Heart right ventricle (tissue), 16 donors: ENCODE results near the gene RPS6KC1. TPM values are rescaled to one million over a fixed set of nuclear protein-coding genes. Genes with fewer than 3 reads are reported as not detected.
"Not testable (repeated sequence)": the region's sequence is repeated elsewhere in the genome, so short reads cannot be mapped to it uniquely, and the experiment has no call there.

Source experiments
- ATAC-seq, 8 donors: fragments of 200-7000 bp; cut with Tn5 transposase; one replicate each; pipeline ENCODE4 v1.9.1; 2020; ENCODE audit warnings: mild to moderate bottlenecking in 8 of 8, moderate library complexity in 8 of 8, moderate number of reproducible peaks in 1 of 8
- DNase-seq, 2 donors: peaks; one replicate each; pipeline ENCODE4 v3.0.0-alpha.2; 2020
- H3K27ac ChIP-seq, 10 donors: fragments of 200-600 bp; sonication (generic) in 2 of 10; one replicate each; pipeline versions ENCODE4 v1.5.0 to v1.8.0; 2020 to 2022; ENCODE audit warnings: mild to moderate bottlenecking in 3 of 10
- H3K27me3 ChIP-seq, 7 donors: fragments of 200-600 bp; one replicate each; pipeline ENCODE4 v1.8.0; 2021 to 2022; ENCODE audit warnings: mild to moderate bottlenecking in 2 of 7
- H3K36me3 ChIP-seq, 9 donors: fragments of 200-600 bp; sonication (generic) in 1 of 9; one replicate each; pipeline versions ENCODE4 v1.5.0 to v1.8.0; 2020 to 2022; ENCODE audit warnings: mild to moderate bottlenecking in 2 of 9
- H3K4me1 ChIP-seq, 9 donors: fragments of 200-600 bp; sonication (generic) in 1 of 9; one replicate each; pipeline versions ENCODE4 v1.5.0 to v1.8.0; 2020 to 2022; ENCODE audit warnings: mild to moderate bottlenecking in 4 of 9
- H3K4me3 ChIP-seq, 10 donors: fragments of 200-600 bp; sonication (generic) in 2 of 10; one replicate each; pipeline versions ENCODE4 v1.5.0 to v1.8.0; 2020 to 2022; ENCODE audit warnings: mild to moderate bottlenecking in 7 of 10, moderate library complexity in 2 of 10
- H3K9me3 ChIP-seq, 11 donors: fragments of 200-600 bp in 10 of 11; sonication (generic) in 2 of 11; one replicate each; pipeline versions ENCODE4 v1.5.0 to v1.8.0; 2013 to 2022; ENCODE audit warnings: mild to moderate bottlenecking in 2 of 11, control low read depth in 1 of 11, moderate library complexity in 1 of 11
- CTCF ChIP-seq, 9 donors: fragments of 200-600 bp; sonication (generic) in 2 of 9; IDR thresholded peaks; one replicate each; pipeline versions ENCODE4 v1.5.0 to v1.8.0; 2021 to 2022; ENCODE audit warnings: antibody characterized with exemption in 9 of 9, mild to moderate bottlenecking in 5 of 9, moderate library complexity in 1 of 9
- WGBS, 2 donors: extraction: QIAGEN DNeasy Blood & Tissue Kit; methylation state at CpG; one replicate each; pipeline ENCODE4 v1.1.7; 2013; ENCODE audit warnings: inconsistent platforms in 1 of 2; 5-methylcytosine and 5-hydroxymethylcytosine counted together
- intact Hi-C, 10 donors: fragments of 100-400 bp; cut with DNase I; formaldehyde crosslinking; loops; one replicate each; pipeline versions ENCODE4 v1.11.1 to v1.14.2; 2022
- polyA plus RNA-seq, 2 donors: library from polyadenylated mRNA; stranded (reverse); fragments of 200-250 nt; gene quantifications; one replicate each; pipeline ENCODE4 v1.2.3, GENCODE V29; 2013
- total RNA-seq, 10 donors: library from RNA; stranded (reverse); fragmentation: NEBNext Ultra II Directional in 3 of 10; extraction: Animal tissue kit (Norgen Biotek cat#: 25700) in 3 of 10; gene quantifications; one replicate each; pipeline versions ENCODE4 v1.2.1 to v1.2.4, GENCODE V29; 2021 to 2023
- donor health status: Arrhythmogenic right ventricular cardiomyopathy.
- donor health status: ischemic (EF 13 %, LVEDD 7.1; RV severe dilation, severe dysfunction).
- donor health status: healthy with polysubstance abuse.
- donor health status: DM: no; HTN: yes; CAD: no.
- donor health status: DM: no; HTN: no; CAD: no.
- donor health status: ischemic (EF 25% LVEDD 6.9; RV normal size, moderate dysfunction).
- donor health status: ischemic (EF 25% LVEDD 5.7; RV mildly dilated, moderate dysfunction).
- donor health status: healthy.
- donor health status: DM: yes; HTN: yes; CAD: no.
- donor health status: Ischemic cardiomyopathy.
- donor health status: ischemic (EF 35%, LVEDD 5.7; RV mildly dilated, moderate dysfunction).
- donor health status: nonischemic (EF 11% LVEDD 7.7; RV severe dilation, severe dysfunction).
- donor health status: DM: yes; HTN: yes; CAD: no.
- donor health status: PGD.
- donor health status: ischemic (EF 29% LVEDD 5.4; RV normal size, mild dysfunction).
- donor health status: nonischemic (EF 23%, LVEDD 6.1; RV moderate dilation, normal function).

The RPS6KC1 gene
- total and polyA plus RNA-seq, 12 donors, result 3.8 to 13.8 (median 10.3) TPM

GRCh38 chr1:213296558-213296957, 245.5 kb downstream of the RPS6KC1 start:
- intact Hi-C loops, result no loop called here
- TF ChIP-seq CTCF (IDR thresholded peaks at IDR 0.05), result no peak
- peaks cover 0 to 30% (median 0%) of the 10 kb centered on the region in 11 donors for H3K9me3 ChIP-seq
- no peak overlapping the region for H3K27ac ChIP-seq
- H3K36me3 ChIP-seq, result no peaks in the 10 kb centered on the region
- no peaks in the 10 kb centered on the region for H3K4me1 ChIP-seq
- H3K4me3 ChIP-seq, result no peak overlapping the region
- H3K27me3 ChIP-seq, result no peaks in the 10 kb centered on the region
- ATAC-seq (no peak), DNase-seq (no peak)

GRCh38 chr1:213297021-213297420, 246.0 kb downstream of the RPS6KC1 start:
- no peaks in the 10 kb centered on the region for H3K36me3 ChIP-seq
- no peak for TF ChIP-seq CTCF (IDR thresholded peaks at IDR 0.05)
- peaks cover 0 to 30% (median 0%) of the 10 kb centered on the region in 11 donors for H3K9me3 ChIP-seq
- H3K4me3 ChIP-seq, result no peak overlapping the region
- DNase-seq (no peak), ATAC-seq (no peak)
- intact Hi-C loops, result no loop called here
- no peak overlapping the region for H3K27ac ChIP-seq
- no peaks in the 10 kb centered on the region for H3K27me3 ChIP-seq
- WGBS, 2 donors, result 95 to 98% methylated on average over 5 of the region's 5 CpGs
- H3K4me1 ChIP-seq, result no peaks in the 10 kb centered on the region

GRCh38 chr1:213300433-213300832, 249.4 kb downstream of the RPS6KC1 start:
- H3K9me3 ChIP-seq, result peaks cover 0 to 30% (median 0%) of the 10 kb centered on the region in 11 donors
- no peak overlapping the region for H3K4me3 ChIP-seq
- TF ChIP-seq CTCF (IDR thresholded peaks at IDR 0.05), result no peak
- intact Hi-C loops, result no loop called here
- DNase-seq (no peak), ATAC-seq (no peak)
- WGBS, 2 donors, result 70 to 76% methylated on average over 5 of the region's 5 CpGs
- no peaks in the 10 kb centered on the region for H3K36me3 ChIP-seq
- H3K27me3 ChIP-seq, result no peaks in the 10 kb centered on the region
- H3K4me1 ChIP-seq, result no peaks in the 10 kb centered on the region
- no peak overlapping the region for H3K27ac ChIP-seq

- H3K9me3 ChIP-seq, result peaks cover 0 to 20% (median 0%) of the 10 kb centered on the region in 11 donors
- H3K36me3 ChIP-seq, ATAC-seq, H3K27ac ChIP-seq, H3K27me3 ChIP-seq, H3K4me1 ChIP-seq, DNase-seq, H3K4me3 ChIP-seq, intact Hi-C loops: not testable (repeated sequence)
- WGBS, 2 donors, result 95 to 97% methylated on average over 3 of the region's 3 CpGs
Observed at GRCh38 chr1:213301524-213301923, 250.5 kb downstream of the RPS6KC1 start.

GRCh38 chr1:213303286-213303685, 252.2 kb downstream of the RPS6KC1 start:
- Histone ChIP-seq H3K27ac (no peak overlapping the region), H3K4me1 (no peaks in the 10 kb centered on the region), H3K27me3 (no peaks in the 10 kb centered on the region), H3K9me3 (peaks cover 0 to 2% (median 0%) of the 10 kb centered on the region in 11 donors), H3K36me3 (no peaks in the 10 kb centered on the region), H3K4me3 (no peak overlapping the region)
- no peak for TF ChIP-seq CTCF (IDR thresholded peaks at IDR 0.05)
- ATAC-seq, result peak in 1 of 8 donors; percentile 95
- WGBS, 2 donors, result 27 to 51% methylated on average over 8 of the region's 8 CpGs
- DNase-seq, result no peak
- intact Hi-C loops, result no loop called here
